Caco-2 (cell line): ENCODE data around the gene VANGL1. TPM values are rescaled to one million over a fixed set of nuclear protein-coding genes. Genes with fewer than 3 reads are reported as not detected.

ENCODE experiments used
- BruUV-seq: library from RNA; stranded (reverse); fragments of 400-500 nt; replicated peaks from 2 replicates; lab custom pipeline; 2021; lab: Mats Ljungman, UMichigan
- CTCF ChIA-PET: fragments of 300-600 bp; sonication (Branson Sonifier 250); formaldehyde crosslinking; loops from one replicate; lab custom pipeline; 2022; ENCODE audit warnings: antibody characterized with exemption; lab: Charles Lee
- POLR2A ChIA-PET: fragments of 300-600 bp; sonication (Branson Sonifier 250); formaldehyde crosslinking; loops from one replicate; lab custom pipeline; 2022; ENCODE audit warnings: antibody characterized with exemption; lab: Charles Lee
- DNase-seq, 2 experiments: peaks; one replicate each; pipeline versions ENCODE4 v3.0.0 to v3.0.0-alpha.2; 2020 to 2022
- H3K27me3 ChIP-seq: replicated peaks from 2 replicates; pipeline ENCODE4 v1.6.0; 2011; ENCODE audit warnings: low read length; ENCODE audit not compliant: control insufficient read depth, insufficient read depth
- H3K36me3 ChIP-seq: 2 replicates; pipeline ENCODE4 v1.5.1; 2011; ENCODE audit warnings: low read length; ENCODE audit not compliant: control insufficient read depth, insufficient read depth
- H3K4me1 ChIP-seq: fragments of 250-450 bp; sonication (Bioruptor Pico); 2 replicates; pipeline ENCODE4 v1.5.1; 2020; ENCODE audit warnings: mild to moderate bottlenecking
- H3K4me3 ChIP-seq: 2 replicates; pipeline ENCODE4 v1.5.1; 2011; ENCODE audit warnings: low read depth, mild to moderate bottlenecking, control low read depth, low read length
- H3K9me3 ChIP-seq: fragments of 250-450 bp; sonication (Bioruptor Pico); 2 replicates; pipeline ENCODE4 v1.5.1; 2020; ENCODE audit warnings: mild to moderate bottlenecking, moderate library complexity
- H3K27ac Mint-ChIP-seq: one replicate; pipeline ENCODE4 v1.8.0; 2022; ENCODE audit warnings: mixed read lengths; ENCODE audit not compliant: unreplicated experiment
- H3K27me3 Mint-ChIP-seq: one replicate; pipeline ENCODE4 v1.8.0; 2022; ENCODE audit warnings: mixed read lengths; ENCODE audit not compliant: insufficient read depth, unreplicated experiment
- H3K36me3 Mint-ChIP-seq: one replicate; pipeline ENCODE4 v1.8.0; 2022; ENCODE audit warnings: mild to moderate bottlenecking, mixed read lengths; ENCODE audit not compliant: insufficient read depth, unreplicated experiment
- H3K4me1 Mint-ChIP-seq: one replicate; pipeline ENCODE4 v1.8.0; 2022; ENCODE audit warnings: low read depth, mixed read lengths; ENCODE audit not compliant: unreplicated experiment
- H3K4me3 Mint-ChIP-seq: one replicate; pipeline ENCODE4 v1.8.0; 2022; ENCODE audit warnings: mild to moderate bottlenecking, moderate library complexity, mixed read lengths; ENCODE audit not compliant: unreplicated experiment
- H3K9me3 Mint-ChIP-seq: one replicate; pipeline ENCODE4 v1.8.0; 2022; ENCODE audit warnings: mixed read lengths; ENCODE audit not compliant: unreplicated experiment
- intact Hi-C: fragments of 100-400 bp; cut with micrococcal nuclease; formaldehyde crosslinking; loops from one replicate; pipeline ENCODE4 v1.10.0; 2022; ENCODE audit not compliant: unreplicated experiment
- total RNA-seq: library from RNA; stranded (reverse); gene quantifications from 2 replicates; pipeline ENCODE4 v1.2.3, GENCODE V29; 2022
- TF ChIP-seq, protein P1 (sequence below), 2 experiments: fragments of 200-600 bp in 1 of 2; IDR thresholded peaks; 1 replicate in 1 of 2; 2 replicates in 1 of 2; pipeline versions ENCODE4 v1.5.1 to v1.8.0; 2011 to 2022; ENCODE audit warnings: antibody characterized with exemption in 1 of 2, control low read depth in 1 of 2, inconsistent platforms in 1 of 2, low read depth in 1 of 2, low read length in 1 of 2, mild to moderate bottlenecking in 1 of 2, moderate library complexity in 1 of 2; ENCODE audit not compliant: insufficient read depth in 1 of 2, severe bottlenecking in 1 of 2, unreplicated experiment in 1 of 2

VANGL1 gene
- total RNA-seq, 1 experiment from 2014 or later, result 13.6 TPM

- Mint-ChIP-seq H3K27ac (no peak overlapping the region), H3K4me1 (no peaks in the 10 kb centered on the region), H3K27me3 (no peaks in the 10 kb centered on the region), H3K4me3 (no peak overlapping the region), H3K36me3 (no peaks in the 10 kb centered on the region), H3K9me3 (no peaks in the 10 kb centered on the region)
- Histone ChIP-seq H3K9me3 (no peaks in the 10 kb centered on the region), H3K4me1 (no peaks in the 10 kb centered on the region), H3K4me3 (no peak overlapping the region), H3K36me3 (no peaks in the 10 kb centered on the region), H3K27me3 (no peaks in the 10 kb centered on the region)
- intact Hi-C loops, result no loop called here
- ChIA-PET POLR2A (no interaction called here), CTCF (no interaction called here)
- BruUV-seq, result no TSS peak
- TF ChIP-seq, protein P1, sequence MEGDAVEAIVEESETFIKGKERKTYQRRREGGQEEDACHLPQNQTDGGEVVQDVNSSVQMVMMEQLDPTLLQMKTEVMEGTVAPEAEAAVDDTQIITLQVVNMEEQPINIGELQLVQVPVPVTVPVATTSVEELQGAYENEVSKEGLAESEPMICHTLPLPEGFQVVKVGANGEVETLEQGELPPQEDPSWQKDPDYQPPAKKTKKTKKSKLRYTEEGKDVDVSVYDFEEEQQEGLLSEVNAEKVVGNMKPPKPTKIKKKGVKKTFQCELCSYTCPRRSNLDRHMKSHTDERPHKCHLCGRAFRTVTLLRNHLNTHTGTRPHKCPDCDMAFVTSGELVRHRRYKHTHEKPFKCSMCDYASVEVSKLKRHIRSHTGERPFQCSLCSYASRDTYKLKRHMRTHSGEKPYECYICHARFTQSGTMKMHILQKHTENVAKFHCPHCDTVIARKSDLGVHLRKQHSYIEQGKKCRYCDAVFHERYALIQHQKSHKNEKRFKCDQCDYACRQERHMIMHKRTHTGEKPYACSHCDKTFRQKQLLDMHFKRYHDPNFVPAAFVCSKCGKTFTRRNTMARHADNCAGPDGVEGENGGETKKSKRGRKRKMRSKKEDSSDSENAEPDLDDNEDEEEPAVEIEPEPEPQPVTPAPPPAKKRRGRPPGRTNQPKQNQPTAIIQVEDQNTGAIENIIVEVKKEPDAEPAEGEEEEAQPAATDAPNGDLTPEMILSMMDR (IDR thresholded peaks at IDR 0.05; ENCODE audit: insufficient read depth in 1 of 2, low read depth in 1 of 2, low read length in 1 of 2, severe bottlenecking in 1 of 2, unreplicated experiment in 1 of 2), result no peak
- no peak for DNase-seq
These were observed 28.0 kb upstream of the VANGL1 start for GRCh38 chr1:115613767-115614166.

DNA sequence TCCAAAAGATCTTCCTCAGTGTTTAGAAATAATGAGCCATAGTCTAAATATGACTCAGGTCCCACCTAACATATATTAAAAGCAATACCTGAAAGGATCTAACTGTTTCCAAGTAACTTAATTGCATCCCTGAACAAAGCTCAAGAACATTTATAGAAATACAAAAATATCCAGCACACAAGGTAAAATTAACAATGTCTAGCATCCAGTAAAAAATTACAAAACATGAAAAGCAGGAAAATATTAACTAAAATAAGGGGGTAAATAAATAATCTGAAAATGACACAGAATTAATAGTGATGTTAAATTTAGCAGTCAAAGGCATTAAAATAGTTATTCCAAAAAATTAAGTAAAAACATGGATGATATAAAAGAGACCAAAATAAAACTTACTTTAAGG lies 21.3 kb upstream of the VANGL1 start:
- ChIA-PET CTCF (no interaction called here), POLR2A (no interaction called here)
- TF ChIP-seq, protein P1 (IDR thresholded peaks at IDR 0.05; ENCODE audit: insufficient read depth in 1 of 2, low read depth in 1 of 2, low read length in 1 of 2, severe bottlenecking in 1 of 2, unreplicated experiment in 1 of 2), result no peak
- H3K27ac Mint-ChIP-seq, result no peak overlapping the region
- no peaks in the 10 kb centered on the region for H3K36me3 Mint-ChIP-seq
- Histone ChIP-seq H3K4me1 (no peaks in the 10 kb centered on the region), H3K4me3 (no peak overlapping the region), H3K9me3 (no peaks in the 10 kb centered on the region), H3K27me3 (no peaks in the 10 kb centered on the region), H3K36me3 (no peaks in the 10 kb centered on the region)
- intact Hi-C loops, result no loop called here
- BruUV-seq, result no TSS peak
- H3K9me3 Mint-ChIP-seq, result no peaks in the 10 kb centered on the region
- H3K4me1 Mint-ChIP-seq, result no peaks in the 10 kb centered on the region
- no peak for DNase-seq
- H3K27me3 Mint-ChIP-seq, result no peaks in the 10 kb centered on the region
- H3K4me3 Mint-ChIP-seq, result no peak overlapping the region

DNA sequence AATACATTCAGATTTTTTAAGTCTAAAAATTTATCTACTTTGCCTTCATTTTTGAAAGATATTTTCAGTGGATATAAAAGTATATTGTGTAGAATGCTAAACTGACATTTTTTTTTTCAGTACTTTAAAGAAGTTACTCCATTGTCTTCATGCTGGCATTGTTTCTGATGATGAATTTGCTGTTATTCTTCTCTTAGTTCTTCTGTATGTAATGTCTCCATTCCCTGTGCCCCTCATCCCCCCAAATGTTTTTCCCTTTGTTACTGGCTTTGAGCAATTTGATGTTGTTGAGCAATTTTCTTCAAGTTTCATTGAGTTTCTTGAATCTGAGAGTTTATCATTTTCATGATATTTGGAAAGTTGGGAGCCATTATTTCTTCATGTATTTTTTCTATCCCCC lies 20.8 kb upstream of the VANGL1 start:
- Mint-ChIP-seq H3K4me1 (no peaks in the 10 kb centered on the region), H3K27ac (no peak overlapping the region), H3K4me3 (no peak overlapping the region), H3K27me3 (no peaks in the 10 kb centered on the region), H3K9me3 (no peaks in the 10 kb centered on the region), H3K36me3 (no peaks in the 10 kb centered on the region)
- no TSS peak for BruUV-seq
- intact Hi-C loops, result no loop called here
- Histone ChIP-seq H3K36me3 (no peaks in the 10 kb centered on the region), H3K4me3 (no peak overlapping the region), H3K4me1 (no peaks in the 10 kb centered on the region), H3K27me3 (no peaks in the 10 kb centered on the region), H3K9me3 (no peaks in the 10 kb centered on the region)
- ChIA-PET CTCF (no interaction called here), POLR2A (no interaction called here)
- no peak for DNase-seq
- TF ChIP-seq, protein P1 (IDR thresholded peaks at IDR 0.05; ENCODE audit: insufficient read depth in 1 of 2, low read depth in 1 of 2, low read length in 1 of 2, severe bottlenecking in 1 of 2, unreplicated experiment in 1 of 2), result no peak
